Hepatic stellate cell (primary cell): ENCODE data around the gene ALKBH7.
"Not testable (repeated sequence)": the region's sequence is repeated elsewhere in the genome, so short reads cannot be mapped to it uniquely, and the experiment has no call there.

Experiments used
- DNase-seq: peaks from one replicate; pipeline ENCODE4 v3.0.0; 2011; ENCODE audit warnings: low spot score

The ALKBH7 gene, protein sequence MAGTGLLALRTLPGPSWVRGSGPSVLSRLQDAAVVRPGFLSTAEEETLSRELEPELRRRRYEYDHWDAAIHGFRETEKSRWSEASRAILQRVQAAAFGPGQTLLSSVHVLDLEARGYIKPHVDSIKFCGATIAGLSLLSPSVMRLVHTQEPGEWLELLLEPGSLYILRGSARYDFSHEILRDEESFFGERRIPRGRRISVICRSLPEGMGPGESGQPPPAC

DNA sequence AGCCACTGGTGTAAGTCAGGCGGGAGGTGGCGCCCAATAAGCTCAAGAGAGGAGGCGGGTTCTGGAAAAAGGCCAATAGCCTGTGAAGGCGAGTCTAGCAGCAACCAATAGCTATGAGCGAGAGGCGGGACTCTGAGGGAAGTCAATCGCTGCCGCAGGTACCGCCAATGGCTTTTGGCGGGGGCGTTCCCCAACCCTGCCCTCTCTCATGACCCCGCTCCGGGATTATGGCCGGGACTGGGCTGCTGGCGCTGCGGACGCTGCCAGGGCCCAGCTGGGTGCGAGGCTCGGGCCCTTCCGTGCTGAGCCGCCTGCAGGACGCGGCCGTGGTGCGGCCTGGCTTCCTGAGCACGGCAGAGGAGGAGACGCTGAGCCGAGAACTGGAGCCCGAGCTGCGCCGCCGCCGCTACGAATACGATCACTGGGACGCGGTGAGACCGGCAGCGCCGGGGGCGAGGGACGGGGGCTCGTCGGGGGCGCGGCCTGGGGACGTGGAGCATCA, at the start of gene ALKBH7:
TSS of gene ALKBH7 (plus strand) at position 201 of the 502 bp plus-strand sequence. CDS start at position 228, 27 bp downstream.
- DNase-seq, result peak; percentile 98

DNA sequence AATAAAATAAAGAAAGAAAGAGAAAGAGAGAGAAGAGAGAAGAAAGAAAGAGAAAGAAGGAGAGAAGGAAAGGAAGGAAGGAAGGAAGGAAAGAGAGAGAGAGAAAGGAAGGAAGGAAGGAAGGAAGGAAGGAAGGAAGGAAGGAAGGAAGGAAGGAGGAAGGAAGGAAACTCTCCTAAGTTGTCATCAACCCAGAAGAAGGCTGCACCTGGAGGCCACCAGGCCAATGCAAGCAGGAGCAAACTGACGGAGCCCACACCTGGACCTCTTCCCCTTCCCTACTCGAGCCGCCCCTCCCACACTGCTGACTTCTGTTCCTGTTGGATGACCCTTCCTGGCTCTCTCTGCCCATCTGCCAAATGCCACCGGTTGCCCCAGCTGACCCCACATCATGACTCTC, 47.8 kb upstream of the ALKBH7 start:
- no peak for DNase-seq

DNA sequence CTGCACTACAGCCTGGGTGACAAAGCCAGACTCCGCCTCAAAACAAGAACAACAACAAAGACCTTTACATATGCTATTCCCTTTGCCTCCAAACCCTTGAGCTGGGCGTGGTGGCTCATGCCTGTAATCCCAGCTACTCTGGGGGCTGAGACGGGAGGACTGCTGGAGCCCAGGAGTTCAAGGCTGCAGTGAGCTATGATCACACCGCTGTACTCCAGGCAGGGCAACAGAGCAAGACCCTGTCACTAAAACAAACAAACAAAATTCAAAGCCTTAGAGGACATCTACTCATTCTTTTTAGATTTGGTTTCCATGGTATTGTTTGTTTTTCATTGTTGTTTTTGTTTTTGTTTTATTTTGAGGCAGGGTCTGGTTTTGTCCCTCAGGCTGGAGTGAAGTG, 47.0 kb upstream of the ALKBH7 start:
- no peak for DNase-seq

DNA sequence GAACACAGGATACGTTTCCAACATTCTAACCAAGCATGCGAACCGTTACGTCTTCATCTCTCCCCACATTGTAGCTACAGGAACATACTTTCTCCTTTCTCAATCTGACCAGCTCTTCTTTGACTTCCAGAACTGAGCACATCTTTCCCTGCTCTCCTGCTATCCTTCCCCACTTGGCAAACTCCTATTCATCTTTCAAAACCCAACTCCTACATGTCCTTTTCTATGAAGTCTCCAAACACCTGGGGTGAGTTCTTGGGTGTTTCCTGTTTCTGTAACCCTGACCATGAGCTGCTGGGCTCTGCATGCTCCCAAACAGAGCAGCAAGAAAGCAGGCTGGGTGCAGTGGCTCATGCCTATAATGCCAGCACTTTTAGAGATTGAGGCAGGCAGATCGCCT, 45.8 kb upstream of the ALKBH7 start:
- no peak for DNase-seq

DNA sequence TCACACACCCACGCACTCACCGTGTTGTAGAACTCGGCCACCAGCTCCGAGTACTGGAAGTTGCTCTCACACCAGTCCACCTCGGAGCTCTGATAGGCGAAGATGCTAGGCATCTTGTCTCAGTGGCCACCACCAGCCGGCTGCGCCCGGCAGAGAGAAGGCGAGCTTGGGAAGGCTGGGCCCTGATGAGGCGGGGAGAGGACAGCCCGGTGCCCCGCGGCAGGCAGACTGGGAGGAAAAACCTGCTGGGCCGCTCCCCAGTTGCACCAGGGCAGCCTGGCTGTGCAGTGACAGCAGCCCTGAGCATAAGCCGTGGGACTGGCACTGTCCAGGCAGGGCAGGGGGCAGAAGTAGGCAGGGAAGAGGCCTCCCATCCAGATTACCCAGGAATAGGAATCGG, 39.2 kb upstream of the ALKBH7 start, which contains the start of gene ACER1:
TSS of gene ACER1 (minus strand) at position 174 of the 400 bp plus-strand sequence. CDS start at position 113, 61 bp downstream.
- no peak for DNase-seq

DNA sequence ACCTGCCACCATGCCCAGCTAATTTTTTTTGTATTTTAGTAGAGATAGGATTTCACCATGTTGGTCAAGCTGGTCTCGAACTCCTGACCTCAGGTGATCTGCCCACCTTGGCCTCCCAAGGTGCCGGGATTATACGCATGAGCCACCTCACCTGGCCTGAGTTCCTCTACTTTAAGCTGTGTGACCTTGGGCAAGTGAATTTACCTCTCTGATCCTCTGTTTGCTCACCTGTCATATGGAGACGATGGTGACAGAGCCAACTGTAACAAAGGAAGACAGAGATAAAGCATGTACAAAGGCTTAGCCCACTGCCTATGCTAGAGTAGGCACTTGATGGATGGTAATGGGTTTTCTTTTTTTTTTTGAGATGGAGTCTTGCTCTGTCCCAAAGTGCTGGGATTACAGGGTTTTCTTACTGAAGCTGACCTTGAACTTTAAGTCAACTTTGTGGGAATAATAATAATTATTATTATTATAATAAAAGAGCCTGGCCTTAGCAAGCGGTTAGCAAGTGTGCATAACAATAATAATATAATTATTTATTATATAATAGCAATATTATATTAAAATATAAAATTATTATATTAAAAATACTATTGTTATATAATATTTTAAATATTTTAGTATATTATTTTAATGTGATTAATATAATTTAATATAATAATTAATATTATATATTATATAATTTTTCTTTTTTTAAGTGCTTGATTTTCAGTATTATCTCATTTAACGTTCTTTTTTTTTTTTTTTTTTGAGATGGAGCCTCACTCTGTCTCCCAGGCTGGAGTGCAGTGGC, 37.9 kb upstream of the ALKBH7 start:
- DNase-seq, result no peak

DNA sequence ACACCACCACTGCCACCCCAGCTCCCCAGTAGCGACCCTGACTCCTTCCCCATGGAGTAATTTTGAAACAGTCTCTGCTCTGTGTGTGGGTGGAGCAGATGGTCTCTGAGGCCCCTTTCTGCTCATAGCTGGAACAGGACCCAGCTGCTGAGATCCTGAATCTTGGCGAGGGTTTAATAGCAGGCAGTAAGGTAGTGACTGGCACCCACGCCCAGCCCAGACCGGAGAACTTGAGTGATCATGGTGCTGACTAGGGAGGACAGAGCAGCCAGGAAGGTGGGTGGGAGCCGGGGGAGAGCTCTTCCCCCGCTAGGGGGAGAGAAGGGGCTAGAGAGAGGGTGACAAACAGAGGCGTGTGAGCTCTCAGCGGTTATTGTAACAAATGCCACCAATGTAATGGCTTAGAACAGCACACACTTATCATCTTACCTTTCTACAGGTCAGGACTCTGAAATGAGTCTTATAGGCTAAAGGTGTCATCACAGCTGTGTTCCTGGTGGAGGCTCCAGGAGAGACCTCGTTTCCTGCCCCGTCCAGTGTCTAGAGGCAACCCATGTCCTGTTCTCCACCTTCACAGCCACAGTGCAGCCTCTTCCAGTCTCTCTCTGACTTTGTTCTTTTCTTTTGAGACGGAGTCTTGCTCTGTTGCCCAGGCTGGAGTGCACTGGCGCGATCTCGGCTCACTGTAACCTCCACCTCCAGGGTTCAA, 31.9 kb upstream of the ALKBH7 start:
- no peak for DNase-seq

DNA sequence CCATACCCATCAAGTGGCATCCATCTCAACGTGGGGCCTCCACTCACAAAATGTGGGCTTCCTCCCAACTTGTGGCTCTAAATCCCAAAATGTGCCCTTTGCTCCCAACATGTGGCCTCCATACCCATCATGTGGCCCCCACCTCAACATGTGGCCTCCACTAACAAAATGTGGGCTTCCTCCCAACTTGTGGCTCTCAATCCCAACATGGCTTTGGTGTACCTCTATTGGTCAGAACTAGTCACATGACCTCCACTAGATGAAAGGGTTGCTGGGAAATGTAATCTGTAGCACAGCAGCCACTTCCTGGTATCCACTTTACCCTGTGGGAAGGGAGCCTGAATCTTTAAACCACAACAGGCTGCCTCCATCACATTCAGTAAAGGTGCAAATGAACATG, 29.1 kb upstream of the ALKBH7 start:
- DNase-seq, result no peak

DNA sequence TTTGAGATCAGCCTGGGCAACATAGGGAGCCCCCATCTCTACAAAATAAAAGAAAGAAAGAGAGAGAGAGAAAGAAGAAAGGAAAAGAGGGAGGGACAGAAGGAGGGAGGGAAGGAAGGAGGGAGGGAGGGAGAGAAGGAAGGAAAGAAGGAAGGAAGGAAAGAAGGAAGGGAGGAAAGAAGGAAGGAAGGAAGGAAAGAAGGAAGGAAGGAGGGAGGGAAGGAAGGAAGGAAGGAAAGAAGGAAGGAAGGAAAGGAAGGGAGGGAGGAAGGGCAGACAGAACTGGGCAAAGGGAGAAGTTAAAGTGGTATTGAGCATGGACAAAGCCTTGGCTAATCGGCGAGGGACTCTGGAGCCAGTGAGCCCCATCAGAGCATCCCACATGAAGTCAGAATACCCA, 23.3 kb upstream of the ALKBH7 start:
- DNase-seq, result not testable (repeated sequence)

DNA sequence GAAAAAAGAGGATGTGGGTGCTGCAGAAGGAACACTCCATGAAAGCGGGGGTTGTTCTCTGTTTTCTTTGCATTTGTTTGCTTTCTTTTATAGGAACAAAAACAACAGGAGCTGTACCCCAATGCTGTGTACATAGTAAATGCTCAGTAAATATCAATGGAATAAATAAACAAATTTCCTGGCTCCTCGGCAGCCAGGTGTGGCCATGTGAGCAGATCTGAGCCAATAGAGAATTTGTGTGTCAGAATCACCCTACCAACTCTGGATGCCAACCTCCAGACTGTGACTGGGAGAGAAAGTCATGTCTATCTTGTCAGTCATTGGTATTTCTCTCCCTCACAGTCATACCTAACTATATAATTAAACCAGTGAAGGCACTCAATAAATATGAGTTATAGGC, 21.9 kb upstream of the ALKBH7 start:
- DNase-seq, result no peak

DNA sequence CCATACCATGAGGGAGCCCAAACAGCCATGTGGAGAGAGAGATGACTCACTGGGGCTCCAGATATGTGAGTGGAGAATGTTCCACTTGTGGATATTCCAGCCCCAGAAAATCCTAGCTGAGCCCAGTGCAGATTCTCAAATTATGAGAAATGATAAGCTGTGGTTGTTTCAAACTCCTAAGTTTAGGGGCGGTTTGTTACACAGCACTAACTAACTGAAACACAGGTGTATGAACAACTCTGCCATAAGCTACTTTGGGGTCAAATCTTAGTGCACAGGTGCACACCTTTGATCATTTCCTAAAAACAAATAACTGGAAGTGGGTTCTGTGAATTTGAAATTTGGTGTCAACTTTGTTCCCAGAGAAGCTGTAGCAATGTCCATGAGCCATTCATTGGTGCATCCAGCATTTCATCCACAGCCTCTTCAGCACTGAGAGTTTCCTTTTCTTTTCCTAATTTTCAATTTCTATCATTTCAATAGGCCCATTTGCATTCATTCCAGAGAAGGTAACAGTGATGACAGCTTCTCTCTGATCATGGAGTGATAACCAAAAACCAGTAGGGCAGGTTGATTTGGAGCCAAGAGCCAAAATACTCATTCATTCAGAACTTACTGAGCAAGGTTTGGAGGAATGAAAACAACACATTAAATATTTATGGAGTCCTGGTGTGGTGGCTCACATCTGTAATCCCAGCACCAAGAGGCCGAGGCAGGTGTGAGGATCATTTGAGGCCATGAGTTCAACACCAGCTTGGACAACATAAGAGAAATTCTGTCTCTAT, 20.0 kb upstream of the ALKBH7 start:
- DNase-seq, result no peak

DNA sequence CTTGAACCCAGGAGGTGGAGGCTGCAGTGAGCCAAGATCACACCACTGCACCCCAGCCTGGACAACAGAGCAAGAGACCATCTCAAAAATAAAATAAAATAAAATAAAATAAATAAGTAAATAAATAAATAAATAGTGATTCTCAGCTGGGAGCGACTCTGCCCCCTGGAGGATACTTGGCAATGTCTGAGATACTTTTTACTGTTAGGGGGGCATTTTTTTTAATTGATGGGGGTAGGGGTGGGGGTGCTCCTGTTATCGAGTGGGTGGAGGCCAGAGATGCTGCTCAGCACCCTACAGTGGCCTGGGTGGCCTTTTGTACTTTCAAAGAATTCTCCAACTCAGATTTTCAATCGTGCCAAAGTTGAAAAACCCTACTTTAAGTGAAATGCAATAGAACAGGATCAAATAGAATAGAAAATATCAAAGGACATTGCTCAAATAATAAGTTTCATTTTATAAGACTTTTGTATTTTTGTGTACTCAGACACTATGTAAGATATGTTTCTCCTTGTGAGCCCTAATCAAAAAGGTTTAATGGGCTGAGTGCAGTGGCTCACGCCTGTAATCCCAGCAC, 18.4 kb upstream of the ALKBH7 start:
- DNase-seq, result no peak

DNA sequence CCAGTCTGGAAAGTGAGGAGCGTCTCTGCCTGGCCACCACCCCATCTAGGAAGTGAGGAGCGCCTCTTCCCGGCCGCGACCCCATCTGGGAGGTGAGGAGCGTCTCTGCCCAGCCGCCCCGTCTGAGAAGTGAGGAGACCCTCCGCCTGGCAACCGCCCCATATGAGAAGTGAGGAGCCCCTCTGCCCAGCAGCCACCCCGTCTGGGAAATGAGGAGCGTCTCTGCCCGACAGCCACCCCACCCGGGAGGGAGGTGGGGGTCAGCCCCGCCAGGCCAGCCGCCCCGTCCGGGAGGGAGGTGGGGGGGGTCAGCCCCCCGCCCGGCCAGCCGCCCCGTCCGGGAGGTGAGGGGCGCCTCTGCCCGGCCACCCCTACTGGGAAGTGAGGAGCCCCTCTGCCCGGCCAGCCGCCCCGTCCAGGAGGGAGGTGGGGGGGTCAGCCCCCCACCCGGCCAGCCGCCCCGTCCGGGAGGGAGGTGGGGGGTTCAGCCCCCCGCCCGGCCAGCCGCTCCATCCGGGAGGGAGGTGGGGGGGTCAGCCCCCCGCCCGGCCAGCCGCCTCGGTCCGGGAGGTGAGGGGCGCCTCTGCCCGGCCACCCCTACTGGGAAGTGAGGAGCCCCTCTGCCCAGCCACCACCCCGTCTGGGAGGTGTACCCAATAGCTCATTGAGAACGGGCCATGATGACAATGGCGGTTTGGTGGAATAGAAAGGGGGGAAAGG, 17.1 kb upstream of the ALKBH7 start:
- not testable (repeated sequence) for DNase-seq

DNA sequence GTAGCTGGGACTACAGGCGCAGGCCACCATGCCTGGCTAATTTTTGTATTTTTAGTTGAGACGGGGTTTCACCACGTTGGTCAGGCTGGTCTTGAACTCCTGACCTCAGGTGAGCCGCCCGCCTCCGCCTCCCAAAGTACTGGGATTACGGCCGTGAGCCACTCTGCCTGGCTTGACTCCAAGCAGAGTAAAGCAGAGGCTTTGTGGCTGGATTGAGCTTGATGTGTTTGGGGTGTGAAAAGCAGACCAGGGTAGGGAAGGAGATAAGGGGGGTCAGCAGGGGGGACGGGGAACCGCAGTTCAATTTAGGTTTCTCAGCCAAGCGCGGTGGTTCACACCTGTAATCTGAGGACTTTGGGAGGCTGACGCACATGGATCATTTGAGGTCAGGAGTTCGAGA, 15.4 kb upstream of the ALKBH7 start:
- no peak for DNase-seq

DNA sequence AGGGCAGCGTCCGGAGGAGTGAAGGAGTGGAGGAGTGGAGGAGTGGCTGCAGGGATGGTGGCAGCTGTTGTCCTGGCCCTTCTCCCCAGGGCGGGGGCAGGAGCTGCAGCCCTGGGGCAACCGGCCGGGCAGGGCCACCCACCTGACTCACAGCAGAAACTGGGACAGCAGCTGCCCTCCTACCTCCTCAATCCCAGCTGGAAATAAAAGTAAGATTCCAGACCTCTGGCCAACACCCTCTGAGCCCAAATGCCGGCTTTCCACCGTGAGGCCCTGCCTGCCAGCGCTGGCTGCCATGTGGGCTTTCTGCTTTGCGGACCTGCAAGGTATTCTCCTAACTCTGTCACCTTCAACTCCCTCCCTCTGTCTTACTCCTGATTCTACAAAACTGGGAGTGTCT, 14.6 kb upstream of the ALKBH7 start:
- no peak for DNase-seq

DNA sequence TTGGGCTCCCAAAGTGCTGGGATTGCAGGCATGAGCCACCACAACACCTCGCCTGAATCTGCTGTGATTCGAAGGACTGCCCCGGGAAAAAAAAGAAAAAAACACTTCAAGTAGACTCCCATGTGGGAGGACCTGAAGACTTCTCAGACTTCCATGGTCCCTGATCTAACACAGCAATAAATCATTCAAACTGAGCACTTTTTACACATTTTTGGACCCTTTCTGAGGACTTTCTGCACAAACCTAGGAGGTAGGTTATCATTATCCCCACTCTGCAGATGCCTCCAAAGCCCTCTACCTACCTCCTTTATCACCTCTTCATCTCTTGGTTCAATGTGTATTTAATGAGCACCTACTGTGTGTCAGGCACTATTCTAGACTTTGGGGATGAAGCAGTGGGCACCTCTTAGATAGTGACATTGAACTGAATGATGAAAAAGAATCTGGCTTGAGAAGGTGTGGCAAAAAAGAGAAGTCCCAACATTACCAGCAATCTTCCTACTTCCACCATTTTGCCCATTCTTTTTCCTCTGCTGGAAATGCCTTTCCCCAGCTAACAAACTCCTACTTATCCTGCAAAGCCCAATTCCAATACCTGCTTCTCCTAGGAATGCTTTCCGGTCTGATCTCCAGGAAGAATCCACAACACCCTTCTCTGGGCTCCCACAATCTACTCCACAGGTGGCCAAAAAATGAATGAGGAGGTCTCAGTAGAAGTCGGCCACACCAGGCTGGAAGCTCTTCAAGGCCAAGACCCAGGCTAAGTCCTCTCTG, 12.8 kb upstream of the ALKBH7 start:
- no peak for DNase-seq

DNA sequence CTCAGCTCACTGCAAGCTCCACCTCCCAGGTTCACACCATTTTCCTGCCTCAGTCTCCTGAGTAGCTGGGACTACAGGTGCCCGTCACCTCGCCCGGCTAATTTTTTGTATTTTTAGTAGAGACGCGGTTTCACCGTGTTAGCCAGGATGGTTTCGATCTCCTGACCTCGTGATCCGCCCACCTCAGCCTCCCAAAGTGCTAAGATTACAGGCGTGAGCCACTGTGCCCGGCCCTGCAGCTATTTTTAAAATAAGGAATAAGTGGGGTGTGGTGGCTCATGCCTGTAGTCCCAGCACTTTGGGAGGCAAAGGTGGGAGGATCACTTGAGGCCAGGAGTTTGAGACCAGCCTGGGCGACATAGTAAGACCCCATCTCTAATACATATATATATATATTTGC, 12.1 kb upstream of the ALKBH7 start:
- DNase-seq, result not testable (repeated sequence)

DNA sequence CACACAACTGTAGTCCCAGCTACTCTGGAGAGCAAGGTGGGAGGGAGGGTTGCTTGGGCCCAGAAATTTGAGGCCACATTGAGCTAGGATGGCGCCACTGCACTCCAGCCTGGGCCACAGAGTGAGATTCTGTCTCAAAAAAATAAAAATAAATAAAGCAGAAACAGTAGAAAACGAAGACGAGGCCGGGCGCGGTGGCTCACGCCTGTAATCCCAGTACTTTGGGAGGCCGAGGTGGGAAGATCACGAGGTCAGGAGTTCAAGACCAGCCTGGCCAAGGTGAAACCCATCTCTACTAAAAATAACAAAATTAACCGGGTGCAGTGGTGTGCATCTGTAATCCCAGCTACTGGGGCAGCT, 11.8 kb upstream of the ALKBH7 start:
- DNase-seq, result not testable (repeated sequence)

DNA sequence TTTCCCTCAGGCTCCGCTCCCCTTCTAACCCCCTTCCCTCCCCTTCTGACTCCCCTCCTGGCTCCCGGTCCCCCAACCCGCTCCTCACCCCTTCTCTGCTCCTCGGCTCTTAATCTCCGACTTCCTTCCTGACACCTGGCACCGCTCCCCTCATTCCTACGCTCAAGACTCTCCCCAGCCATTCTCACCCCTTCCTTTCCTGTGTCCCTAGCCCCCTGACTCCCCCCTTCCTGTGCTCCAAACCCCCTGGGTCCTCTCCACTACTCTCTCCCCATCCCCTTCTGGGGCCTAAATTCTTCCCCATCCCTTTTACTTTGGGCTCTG, 10.6 kb upstream of the ALKBH7 start:
- no peak for DNase-seq

DNA sequence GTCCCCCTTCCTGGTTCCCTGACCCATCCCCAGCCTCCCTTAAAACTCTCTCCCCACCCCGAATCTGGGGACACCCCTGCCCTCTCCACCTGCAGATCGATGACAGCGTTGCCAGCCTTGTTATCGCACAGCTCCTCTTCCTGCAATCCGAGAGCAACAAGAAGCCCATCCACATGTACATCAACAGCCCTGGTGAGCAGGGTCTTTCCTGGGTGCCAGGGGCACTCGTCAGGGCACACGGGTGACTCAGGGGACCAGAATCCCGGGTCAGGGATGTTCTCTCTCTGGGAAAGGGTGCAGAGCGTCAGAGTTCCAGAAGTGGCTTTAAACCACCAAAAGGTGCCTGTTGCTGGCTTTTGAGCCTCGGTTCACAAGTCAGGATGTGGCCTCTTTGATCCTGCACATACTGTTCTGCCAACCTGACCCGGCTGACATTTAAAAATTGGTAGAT, 10.2 kb upstream of the ALKBH7 start:
- peak; percentile 22 for DNase-seq
